ENCODE data around the gene CPNE8.

Gene CPNE8

DNA sequence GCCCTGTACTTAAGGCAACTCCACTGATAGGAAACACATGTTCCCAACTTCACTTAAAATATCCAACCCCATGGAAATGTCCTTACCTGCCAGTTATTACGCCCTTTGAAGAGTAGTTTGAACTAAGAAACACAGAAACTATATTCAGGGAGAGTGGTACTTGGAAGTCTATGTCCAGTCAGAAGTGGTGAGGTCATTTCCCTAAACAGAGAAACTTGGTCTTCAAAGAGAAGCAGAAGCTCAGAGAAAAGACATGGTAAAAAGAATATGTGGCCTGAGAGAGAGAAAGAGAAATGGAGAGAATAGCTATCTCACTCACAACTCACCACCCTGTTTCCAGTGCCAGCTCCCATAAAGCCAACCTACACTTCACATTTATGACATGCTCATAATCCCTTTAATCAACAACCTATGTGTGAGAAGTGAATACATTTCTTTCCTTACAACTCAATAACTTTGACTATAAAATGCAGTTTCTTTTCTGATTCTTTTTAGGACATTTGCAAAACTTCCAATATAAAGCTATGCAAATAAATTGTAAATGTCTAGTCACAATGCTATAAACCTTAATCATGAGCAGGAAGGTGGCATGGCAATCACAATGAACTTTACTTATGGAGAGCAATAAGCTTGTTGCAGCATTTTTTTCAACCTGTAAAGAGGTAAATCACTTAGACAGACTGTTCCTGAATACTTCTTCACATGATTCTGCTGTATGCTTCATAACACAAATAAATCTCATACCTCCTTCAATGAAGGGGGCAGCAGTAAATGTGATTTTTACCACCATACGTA lies 67.1 kb downstream of the CPNE8 start:
- no peak for DNase-seq (ENCODE audit: insufficient read length, low spot score)
- FAIRE-seq = no peak

DNA sequence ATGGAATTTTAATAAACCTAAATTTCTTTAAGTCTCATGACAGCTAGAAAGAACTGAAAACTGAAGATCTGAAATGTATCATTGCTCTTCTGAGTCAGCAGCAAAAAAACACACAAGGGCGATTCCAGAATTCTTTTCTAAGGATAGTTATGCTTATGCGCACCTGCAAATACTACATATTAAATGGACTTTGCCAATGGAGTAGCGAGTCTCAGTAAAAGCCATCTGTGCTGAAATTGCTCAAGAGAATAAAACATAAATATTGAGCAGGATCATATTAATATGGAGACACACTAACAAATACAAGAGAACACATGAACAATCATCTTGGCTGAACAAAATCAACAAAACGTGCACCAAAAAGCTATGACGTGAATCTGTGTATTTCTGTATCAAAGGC lies 73.7 kb downstream of the CPNE8 start:
- FAIRE-seq = no peak
- no peak for DNase-seq (ENCODE audit: insufficient read length, low spot score)

DNA sequence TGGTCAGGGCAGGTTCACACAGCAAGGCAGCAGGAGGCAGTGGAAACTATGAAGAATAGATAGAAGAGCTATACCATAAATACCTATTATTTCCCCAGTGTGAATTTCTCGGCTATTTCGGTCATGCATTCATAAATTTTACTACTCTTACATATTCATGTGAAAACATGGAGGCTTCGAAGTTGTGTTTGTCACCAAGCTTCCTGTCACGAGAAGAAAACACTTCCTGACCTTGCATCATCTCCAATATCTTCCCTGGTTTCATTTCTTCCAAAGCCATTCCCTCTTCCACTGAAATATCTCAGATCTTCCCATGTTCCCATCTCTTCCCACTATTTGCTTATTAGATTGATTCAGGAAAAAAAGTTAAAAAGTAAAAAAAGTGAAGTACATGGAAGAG lies 80.4 kb downstream of the CPNE8 start:
- DNase-seq (ENCODE audit: insufficient read length, low spot score) (no peak), FAIRE-seq (no peak)

DNA sequence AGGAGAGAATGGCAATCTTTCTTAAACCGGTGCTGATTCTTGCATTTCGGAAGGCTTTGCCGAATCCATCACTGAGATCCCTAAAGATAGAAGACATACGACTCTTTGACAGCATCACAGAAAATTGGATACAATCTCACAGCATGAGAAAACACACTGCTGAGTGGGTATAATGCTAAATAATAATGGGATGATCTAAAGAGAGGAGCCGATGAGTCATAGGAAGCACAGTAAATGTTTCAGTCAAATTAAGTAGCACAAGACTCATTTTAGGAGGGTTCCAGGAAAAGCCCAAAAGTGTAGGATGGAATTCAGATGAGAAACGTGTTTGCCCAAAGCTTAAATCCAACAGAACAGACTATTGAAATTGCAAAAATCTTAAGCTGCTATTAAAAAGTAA lies 81.7 kb downstream of the CPNE8 start:
- DNase-seq (ENCODE audit: insufficient read length, low spot score) = no peak
- FAIRE-seq = no peak

GRCh38 chr12:38823314-38823713 lies 82.1 kb downstream of the CPNE8 start:
- DNase-seq (ENCODE audit: insufficient read length, low spot score) (no peak), FAIRE-seq (no peak)

- FAIRE-seq (no peak), DNase-seq (ENCODE audit: insufficient read length, low spot score) (no peak)
Observed at GRCh38 chr12:38817942-38818341, 87.4 kb downstream of the CPNE8 start.

DNA sequence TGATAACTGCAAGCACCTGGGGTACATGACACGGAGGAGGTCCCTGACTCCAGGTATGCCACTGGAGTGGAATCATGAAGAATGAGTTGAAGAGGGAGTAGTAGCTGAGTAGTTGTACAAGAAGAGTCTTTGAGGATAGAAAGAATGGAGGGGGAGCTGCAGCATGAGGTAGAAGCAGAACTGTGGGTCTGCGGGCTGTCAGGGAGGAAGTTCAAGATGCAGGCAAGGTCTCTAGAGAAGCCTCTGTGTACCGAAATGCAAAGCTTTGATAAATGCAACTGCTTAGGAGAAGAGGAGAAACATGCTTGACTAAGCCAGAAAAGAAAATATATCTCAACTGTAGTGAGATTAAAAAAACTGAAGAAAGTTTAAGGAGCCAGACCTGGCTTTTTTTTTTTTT lies 91.5 kb downstream of the CPNE8 start:
- no peak for DNase-seq (ENCODE audit: insufficient read length, low spot score)
- no peak for FAIRE-seq

- FAIRE-seq (no peak), DNase-seq (ENCODE audit: insufficient read length, low spot score) (no peak)
Observed at GRCh38 chr12:38811814-38812356, 93.5 kb downstream of the CPNE8 start.

GRCh38 chr12:38809832-38810231 lies 95.6 kb downstream of the CPNE8 start:
- FAIRE-seq (no peak), DNase-seq (ENCODE audit: insufficient read length, low spot score) (no peak)

DNA sequence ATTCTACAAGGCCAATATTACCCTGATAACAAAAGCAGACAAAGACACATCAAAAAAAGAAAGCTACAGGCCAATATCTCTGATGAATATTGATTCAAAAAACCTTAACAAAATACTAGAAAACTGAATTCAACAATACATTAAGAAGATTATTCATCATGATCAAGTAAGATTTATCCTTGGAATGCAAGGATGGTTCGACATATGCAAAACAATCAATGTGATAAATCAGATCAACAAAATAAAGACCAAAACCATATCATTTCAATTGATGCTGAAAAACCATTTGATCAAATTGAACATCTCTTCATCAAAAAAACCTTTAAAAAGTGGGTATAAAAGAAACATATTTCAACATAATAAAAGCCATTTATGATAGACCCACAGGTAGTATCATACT lies 117.3 kb downstream of the CPNE8 start:
- DNase-seq (ENCODE audit: insufficient read length, low spot score) = no peak
- no peak for FAIRE-seq

DNA sequence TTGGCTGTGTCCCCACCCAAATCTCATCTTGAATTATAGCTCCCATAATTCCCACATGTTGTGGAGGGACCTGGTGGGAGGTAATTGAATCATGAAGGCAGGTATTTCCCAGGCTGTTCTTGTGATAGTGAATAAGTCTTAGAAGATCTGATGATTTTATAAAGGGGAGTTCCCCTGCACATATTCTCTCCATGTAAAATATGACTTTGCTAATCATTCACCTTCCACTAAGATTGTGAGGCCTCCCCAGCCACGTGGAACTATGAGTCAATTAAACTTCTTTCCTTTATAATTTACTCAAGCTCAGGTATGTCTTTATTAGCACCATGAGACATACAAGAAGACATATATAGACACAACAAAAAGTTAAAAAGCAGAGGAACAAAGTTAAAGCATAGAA lies 120.0 kb downstream of the CPNE8 start:
- FAIRE-seq (no peak), DNase-seq (ENCODE audit: insufficient read length, low spot score) (no peak)

DNA sequence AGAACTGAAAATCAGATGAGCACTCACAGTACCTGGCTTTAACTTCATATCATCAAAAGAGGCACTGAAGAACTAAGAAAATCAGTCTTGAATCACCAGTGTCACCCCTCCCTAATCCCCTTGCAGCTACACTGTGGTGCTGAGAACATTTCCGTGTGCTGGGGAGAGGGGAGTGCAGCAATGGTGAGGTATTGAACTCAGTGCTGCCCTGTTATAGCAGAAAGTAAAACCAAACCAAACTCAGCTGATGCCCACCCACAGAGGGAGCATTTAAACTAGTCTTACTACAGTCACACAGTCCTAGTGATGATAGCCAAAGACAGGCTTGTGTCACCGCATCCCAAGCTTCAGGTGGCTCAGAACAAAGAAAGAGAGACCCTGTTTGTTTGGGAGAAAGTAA lies 122.1 kb downstream of the CPNE8 start:
- DNase-seq (ENCODE audit: insufficient read length, low spot score) = no peak
- FAIRE-seq = no peak

- FAIRE-seq = no peak
- no peak for DNase-seq (ENCODE audit: insufficient read length, low spot score)
Observed at GRCh38 chr12:38782359-38782758, 123.0 kb downstream of the CPNE8 start.

DNA sequence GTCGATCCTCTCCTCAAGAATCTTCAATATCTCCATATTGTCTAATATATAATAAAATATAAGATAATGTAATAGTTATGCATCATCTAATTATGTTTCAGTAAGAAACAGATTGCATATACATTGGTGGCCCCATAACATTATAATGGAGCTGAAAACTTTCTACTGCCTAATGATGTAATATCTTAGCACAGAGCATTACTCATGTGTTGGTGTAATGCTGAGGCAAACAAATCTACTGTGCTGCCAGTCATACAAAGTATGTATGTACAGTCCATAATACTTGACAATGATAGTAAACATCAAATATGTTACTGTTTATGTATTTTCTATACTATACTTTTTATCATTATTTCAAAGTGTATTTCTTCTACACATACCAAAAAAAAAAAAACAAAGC lies 128.7 kb downstream of the CPNE8 start:
- no peak for FAIRE-seq
- no peak for DNase-seq (ENCODE audit: insufficient read length, low spot score)

DNA sequence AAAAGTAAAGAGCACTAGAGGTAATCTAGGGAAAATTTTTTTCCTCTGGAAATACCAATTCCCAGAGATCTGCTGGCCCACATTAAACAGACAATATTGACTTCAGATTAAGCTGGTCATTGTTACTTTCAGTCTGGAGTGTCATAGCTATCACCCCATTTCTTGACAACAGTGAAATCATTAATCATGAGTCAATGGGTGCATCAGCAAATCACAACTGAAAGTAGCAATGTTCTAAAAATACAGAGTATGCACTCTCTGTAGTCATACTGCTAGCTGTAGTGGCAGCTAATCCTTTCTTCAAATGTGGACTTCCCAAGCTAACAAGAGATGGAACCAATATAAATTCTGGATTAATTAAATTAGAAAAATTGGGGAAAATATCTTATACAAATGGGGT lies 129.9 kb downstream of the CPNE8 start:
- no peak for FAIRE-seq
- DNase-seq (ENCODE audit: insufficient read length, low spot score) = no peak

DNA sequence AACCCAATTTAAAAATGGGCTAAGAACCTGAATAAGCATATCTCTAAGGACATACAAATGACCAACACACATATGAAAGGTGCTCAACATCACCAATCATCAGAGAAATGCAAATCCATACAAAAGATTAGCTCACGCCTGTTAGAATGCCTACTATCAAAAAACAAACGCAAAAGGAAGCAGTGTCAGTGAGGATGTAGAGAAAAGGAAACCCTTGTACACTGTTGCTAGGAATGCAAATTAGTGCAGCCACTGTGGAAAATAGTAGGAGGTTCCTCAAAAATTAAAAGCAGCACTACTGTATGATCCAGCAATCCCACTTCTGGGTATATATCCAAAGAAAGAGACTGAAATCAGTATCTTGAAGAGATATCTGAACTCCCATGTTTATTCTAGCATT lies 133.0 kb downstream of the CPNE8 start:
- FAIRE-seq = no peak
- no peak for DNase-seq (ENCODE audit: insufficient read length, low spot score)

GRCh38 chr12:38771871-38772270 lies 133.5 kb downstream of the CPNE8 start:
- DNase-seq (ENCODE audit: insufficient read length, low spot score) (no peak), FAIRE-seq (no peak)

DNA sequence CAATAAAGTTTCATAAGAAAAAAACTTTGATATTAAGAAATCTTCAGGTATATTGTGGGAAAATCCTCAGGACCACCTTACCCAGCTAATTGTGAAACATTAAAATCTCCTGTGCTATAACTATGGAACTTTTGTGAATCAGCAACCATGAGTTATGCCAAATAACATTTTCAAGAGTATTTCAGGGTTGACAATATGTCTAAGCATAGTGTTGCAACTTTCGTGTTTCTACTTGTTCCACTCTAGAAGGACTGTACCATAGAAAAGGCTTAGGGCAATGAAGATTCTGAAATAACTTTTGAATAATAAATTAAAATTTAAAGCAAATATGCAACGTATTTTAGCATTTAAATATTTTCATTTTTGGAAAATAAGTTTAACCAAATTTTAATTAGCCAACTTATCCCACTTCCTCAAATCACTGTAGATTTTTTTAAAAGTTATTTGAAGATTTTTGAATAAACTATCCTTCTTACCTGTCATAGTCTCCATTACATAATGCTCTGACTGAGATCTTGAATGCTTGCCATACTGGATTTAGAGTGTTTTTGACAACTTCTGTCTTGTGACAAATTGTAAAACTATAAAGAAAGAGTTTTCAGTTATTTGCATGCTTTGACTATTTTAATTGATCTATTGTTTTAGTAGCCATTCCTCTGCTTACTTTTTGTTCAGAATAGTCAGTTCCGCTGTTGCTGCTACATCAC lies 143.6 kb downstream of the CPNE8 start:
- no peak for FAIRE-seq
- DNase-seq (ENCODE audit: insufficient read length, low spot score) = no peak

- FAIRE-seq = no peak
- no peak for DNase-seq (ENCODE audit: insufficient read length, low spot score)
Observed at GRCh38 chr12:38761111-38761510, 144.3 kb downstream of the CPNE8 start.

DNA sequence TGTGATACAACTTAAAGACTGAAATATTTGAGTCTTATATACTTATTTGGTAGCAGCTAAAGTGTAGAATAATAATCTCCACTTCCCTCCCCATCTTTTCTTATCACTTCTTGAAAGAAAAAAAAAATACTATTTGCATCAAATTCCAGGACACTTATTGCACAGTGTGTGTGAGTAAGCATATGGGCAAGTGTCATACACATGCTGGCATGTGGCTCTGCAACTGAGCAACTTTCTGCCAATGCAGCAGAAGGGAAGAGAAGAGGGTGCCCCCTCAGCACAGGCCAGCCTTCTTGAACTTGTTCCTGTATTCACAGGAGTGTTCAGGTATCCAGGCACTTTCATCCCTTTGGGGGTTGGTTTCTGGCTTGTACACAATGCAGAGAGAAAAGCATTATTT lies 145.8 kb downstream of the CPNE8 start:
- no peak for DNase-seq (ENCODE audit: insufficient read length, low spot score)
- no peak for FAIRE-seq

GRCh38 chr12:38746744-38747143 lies 158.6 kb downstream of the CPNE8 start:
- DNase-seq (ENCODE audit: insufficient read length, low spot score) = no peak
- no peak for FAIRE-seq

GRCh38 chr12:38745601-38746000 lies 159.8 kb downstream of the CPNE8 start:
- DNase-seq (ENCODE audit: insufficient read length, low spot score) (no peak), FAIRE-seq (no peak)

Data from HTR-8/SVneo (cell line).